ENCODE data around the gene VAC14. TPM values are rescaled to one million over a fixed set of nuclear protein-coding genes. Genes with fewer than 3 reads are reported as not detected.
"Not testable (repeated sequence)": the region's sequence is repeated elsewhere in the genome, so short reads cannot be mapped to it uniquely, and the experiment has no call there.

Gene VAC14
- polyA plus RNA-seq, 1 donor, result 40.3 TPM

- Histone ChIP-seq H3K27ac (ENCODE audit: low read length) (no peak overlapping the region), H3K27me3 (ENCODE audit: control insufficient read depth, insufficient read depth, low read length) (no peaks in the 10 kb centered on the region), H3K4me1 (ENCODE audit: control insufficient read depth, insufficient read depth, low read length) (no peaks in the 10 kb centered on the region), H3K9me3 (ENCODE audit: control insufficient read depth, low read depth, low read length) (no peaks in the 10 kb centered on the region), H3K4me3 (ENCODE audit: low read length) (no peak overlapping the region), H3K36me3 (ENCODE audit: control insufficient read depth, insufficient read depth, low read length) (peaks cover 17% of the 10 kb centered on the region)
- WGBS (ENCODE audit: insufficient coverage, low lambda C conversion rate), result 80% methylated on average over 1 of the region's 2 CpGs
- DNase-seq, result no peak
These were observed 148.6 kb downstream of the VAC14 start for GRCh38 chr16:70652322-70652721.

- no peaks in the 10 kb centered on the region for H3K27me3 ChIP-seq (ENCODE audit: control insufficient read depth, insufficient read depth, low read length)
- H3K4me1 ChIP-seq (ENCODE audit: control insufficient read depth, insufficient read depth, low read length), result no peaks in the 10 kb centered on the region
- no peak for DNase-seq
- no peaks in the 10 kb centered on the region for H3K9me3 ChIP-seq (ENCODE audit: control insufficient read depth, low read depth, low read length)
- no peak overlapping the region for H3K4me3 ChIP-seq (ENCODE audit: low read length)
- H3K36me3 ChIP-seq (ENCODE audit: control insufficient read depth, insufficient read depth, low read length), result peaks cover 17% of the 10 kb centered on the region
- no CpG with 5 or more reads among the region's 3 CpGs for WGBS (ENCODE audit: insufficient coverage, low lambda C conversion rate)
- no peak overlapping the region for H3K27ac ChIP-seq (ENCODE audit: low read length)
These were observed 149.4 kb downstream of the VAC14 start for GRCh38 chr16:70651524-70651923.

GRCh38 chr16:70650216-70650615 lies 150.7 kb downstream of the VAC14 start:
- Histone ChIP-seq H3K4me3 (ENCODE audit: low read length) (no peak overlapping the region), H3K27me3 (ENCODE audit: control insufficient read depth, insufficient read depth, low read length) (no peaks in the 10 kb centered on the region), H3K27ac (ENCODE audit: low read length) (no peak overlapping the region), H3K36me3 (ENCODE audit: control insufficient read depth, insufficient read depth, low read length) (peaks cover 10% of the 10 kb centered on the region), H3K9me3 (ENCODE audit: control insufficient read depth, low read depth, low read length) (no peaks in the 10 kb centered on the region), H3K4me1 (ENCODE audit: control insufficient read depth, insufficient read depth, low read length) (no peaks in the 10 kb centered on the region)
- DNase-seq, result no peak
- 80% methylated on average over 1 of the region's 4 CpGs for WGBS (ENCODE audit: insufficient coverage, low lambda C conversion rate)

GRCh38 chr16:70649300-70649699 lies 151.7 kb downstream of the VAC14 start:
- no CpG with 5 or more reads among the region's 7 CpGs for WGBS (ENCODE audit: insufficient coverage, low lambda C conversion rate)
- Histone ChIP-seq H3K9me3 (ENCODE audit: control insufficient read depth, low read depth, low read length) (no peaks in the 10 kb centered on the region), H3K4me3 (ENCODE audit: low read length) (no peak overlapping the region), H3K27ac (ENCODE audit: low read length) (no peak overlapping the region), H3K36me3 (ENCODE audit: control insufficient read depth, insufficient read depth, low read length) (peaks cover 10% of the 10 kb centered on the region), H3K27me3 (ENCODE audit: control insufficient read depth, insufficient read depth, low read length) (no peaks in the 10 kb centered on the region), H3K4me1 (ENCODE audit: control insufficient read depth, insufficient read depth, low read length) (no peaks in the 10 kb centered on the region)
- no peak for DNase-seq

- WGBS (ENCODE audit: insufficient coverage, low lambda C conversion rate), result no CpG with 5 or more reads among the region's 6 CpGs
- Histone ChIP-seq H3K27me3 (ENCODE audit: control insufficient read depth, insufficient read depth, low read length) (no peaks in the 10 kb centered on the region), H3K27ac (ENCODE audit: low read length) (no peak overlapping the region), H3K36me3 (ENCODE audit: control insufficient read depth, insufficient read depth, low read length) (peaks cover 10% of the 10 kb centered on the region), H3K4me3 (ENCODE audit: low read length) (no peak overlapping the region), H3K9me3 (ENCODE audit: control insufficient read depth, low read depth, low read length) (no peaks in the 10 kb centered on the region), H3K4me1 (ENCODE audit: control insufficient read depth, insufficient read depth, low read length) (no peaks in the 10 kb centered on the region)
- DNase-seq, result no peak
These were observed 152.4 kb downstream of the VAC14 start for GRCh38 chr16:70648606-70649005.

GRCh38 chr16:70647441-70648359 lies 153.3 kb downstream of the VAC14 start:
- no peaks in the 10 kb centered on the region for H3K9me3 ChIP-seq (ENCODE audit: control insufficient read depth, low read depth, low read length)
- no peaks in the 10 kb centered on the region for H3K4me1 ChIP-seq (ENCODE audit: control insufficient read depth, insufficient read depth, low read length)
- 33% methylated on average over 1 of the region's 15 CpGs for WGBS (ENCODE audit: insufficient coverage, low lambda C conversion rate)
- peaks cover 10% of the 10 kb centered on the region for H3K36me3 ChIP-seq (ENCODE audit: control insufficient read depth, insufficient read depth, low read length)
- no peak for DNase-seq
- no peak overlapping the region for H3K27ac ChIP-seq (ENCODE audit: low read length)
- no peak overlapping the region for H3K4me3 ChIP-seq (ENCODE audit: low read length)
- H3K27me3 ChIP-seq (ENCODE audit: control insufficient read depth, insufficient read depth, low read length), result no peaks in the 10 kb centered on the region

- H3K27ac ChIP-seq (ENCODE audit: low read length), result no peak within 1 kb of the TSS
- DNase-seq, result no peak
- H3K4me3 ChIP-seq (ENCODE audit: low read length), result no peak within 1 kb of the TSS
These were observed 154.4 kb downstream of the VAC14 start, which contains the start of gene IL34 for GRCh38 chr16:70646260-70647241. IL34 (plus strand) TSS chr16:70646559; CDS start chr16:70646948, 389 bp downstream.

GRCh38 chr16:70644763-70645597 lies 156.0 kb downstream of the VAC14 start:
- no peaks in the 10 kb centered on the region for H3K4me1 ChIP-seq (ENCODE audit: control insufficient read depth, insufficient read depth, low read length)
- 84% methylated on average over 3 of the region's 10 CpGs for WGBS (ENCODE audit: insufficient coverage, low lambda C conversion rate)
- no peaks in the 10 kb centered on the region for H3K9me3 ChIP-seq (ENCODE audit: control insufficient read depth, low read depth, low read length)
- no peak overlapping the region for H3K4me3 ChIP-seq (ENCODE audit: low read length)
- H3K27ac ChIP-seq (ENCODE audit: low read length), result no peak overlapping the region
- no peak for DNase-seq
- no peaks in the 10 kb centered on the region for H3K27me3 ChIP-seq (ENCODE audit: control insufficient read depth, insufficient read depth, low read length)
- H3K36me3 ChIP-seq (ENCODE audit: control insufficient read depth, insufficient read depth, low read length), result peaks cover 10% of the 10 kb centered on the region

More at GRCh38 chr16:70646260-70647241, 154.4 kb downstream of the VAC14 start, which contains the start of gene IL34:
- Histone ChIP-seq H3K27me3 (ENCODE audit: control insufficient read depth, insufficient read depth, low read length) (no peaks in the 10 kb centered on the region), H3K4me1 (ENCODE audit: control insufficient read depth, insufficient read depth, low read length) (no peaks in the 10 kb centered on the region), H3K36me3 (ENCODE audit: control insufficient read depth, insufficient read depth, low read length) (peaks cover 10% of the 10 kb centered on the region), H3K9me3 (ENCODE audit: control insufficient read depth, low read depth, low read length) (no peaks in the 10 kb centered on the region)
- WGBS (ENCODE audit: insufficient coverage, low lambda C conversion rate), result no CpG with 5 or more reads among the region's 39 CpGs

GRCh38 chr16:70643264-70643663 lies 157.7 kb downstream of the VAC14 start:
- H3K9me3 ChIP-seq (ENCODE audit: control insufficient read depth, low read depth, low read length); H3K27me3 ChIP-seq (ENCODE audit: control insufficient read depth, insufficient read depth, low read length); H3K4me3 ChIP-seq (ENCODE audit: low read length); H3K4me1 ChIP-seq (ENCODE audit: control insufficient read depth, insufficient read depth, low read length); H3K36me3 ChIP-seq (ENCODE audit: control insufficient read depth, insufficient read depth, low read length); H3K27ac ChIP-seq (ENCODE audit: low read length); DNase-seq: not testable (repeated sequence)
- WGBS (ENCODE audit: insufficient coverage, low lambda C conversion rate), result 86% methylated on average over 4 of the region's 7 CpGs
